SU-DHL-6 (cell line): ENCODE results near the gene FAM114A2.

Experiments used
- H2AFZ ChIP-seq: fragments of 200-600 bp; sonication (generic); 2 replicates; pipeline ENCODE4 v1.6.1; 2014; ENCODE audit warnings: low read depth, mild to moderate bottlenecking, moderate library complexity, mixed read lengths, antibody characterized with exemption, low read length; ENCODE audit not compliant: severe bottlenecking
- H3F3A ChIP-seq: fragments of 200-600 bp; shearing (Covaris generic); 2 replicates; pipeline ENCODE4 v1.6.0; 2016; ENCODE audit warnings: antibody characterized with exemption, mild to moderate bottlenecking; ENCODE audit not compliant: insufficient read depth
- H3K27ac ChIP-seq: fragments of 200-600 bp; sonication (generic); 2 replicates; pipeline ENCODE4 v1.5.1; 2016; ENCODE audit warnings: low read depth, mild to moderate bottlenecking, low read length, moderate library complexity, mixed read lengths
- H3K27me3 ChIP-seq: fragments of 200-600 bp; sonication (generic), shearing (Covaris generic); 2 replicates; pipeline ENCODE4 v1.6.0; 2014; ENCODE audit warnings: mild to moderate bottlenecking, low read length
- H3K36me3 ChIP-seq: fragments of 200-600 bp; sonication (generic); 2 replicates; pipeline ENCODE4 v1.6.1; 2014; ENCODE audit warnings: mild to moderate bottlenecking, low read length, mixed read lengths
- H3K4me2 ChIP-seq: fragments of 300-600, 200-600 bp; shearing (Covaris generic), sonication (generic); 2 replicates; pipeline ENCODE4 v1.6.0; 2014; ENCODE audit warnings: low read length, low read depth, mild to moderate bottlenecking; ENCODE audit not compliant: poor library complexity, severe bottlenecking
- H3K4me3 ChIP-seq: fragments of 200-600 bp; sonication (generic); 2 replicates; pipeline ENCODE4 v1.5.1; 2014; ENCODE audit warnings: antibody characterized with exemption, low read length, mild to moderate bottlenecking, mixed read lengths; ENCODE audit not compliant: insufficient read depth, poor library complexity, severe bottlenecking
- H3K79me2 ChIP-seq: fragments of 200-600 bp; sonication (generic); 2 replicates; pipeline ENCODE4 v1.6.1; 2014; ENCODE audit warnings: mild to moderate bottlenecking, low read length, moderate library complexity; ENCODE audit not compliant: insufficient read depth
- H3K9ac ChIP-seq: fragments of 200-600 bp; sonication (generic); 2 replicates; pipeline ENCODE4 v1.7.0; 2014; ENCODE audit warnings: mild to moderate bottlenecking, low read length
- H3K9me2 ChIP-seq: fragments of 200-600 bp; sonication (generic); replicated peaks from 2 replicates; pipeline ENCODE4 v1.6.1; 2014; ENCODE audit warnings: low read length; ENCODE audit not compliant: insufficient read depth
- H3K9me3 ChIP-seq: fragments of 200-600 bp; sonication (generic); 2 replicates; pipeline ENCODE4 v1.6.1; 2014; ENCODE audit warnings: low read length, mixed read lengths; ENCODE audit not compliant: insufficient read depth
- H4K20me1 ChIP-seq: fragments of 200-600 bp; sonication (generic); 2 replicates; pipeline ENCODE4 v1.6.1; 2014; ENCODE audit warnings: low read depth, mild to moderate bottlenecking, antibody characterized with exemption, low read length, moderate library complexity, mixed read lengths
- EZH2phosphoT487 ChIP-seq: fragments of 200-600 bp; sonication (generic), shearing (Covaris generic); conservative IDR thresholded peaks from 2 replicates; pipeline ENCODE4 v1.6.1; 2018; ENCODE audit warnings: mild to moderate bottlenecking, antibody characterized with exemption, low read length, moderate library complexity, mixed read lengths
- TF ChIP-seq, protein P1 (sequence below): fragments of 200-600 bp; sonication (generic); IDR thresholded peaks from one replicate; pipeline ENCODE4 v1.5.1; 2017; ENCODE audit warnings: antibody characterized with exemption, mild to moderate bottlenecking, low read length, moderate library complexity; ENCODE audit not compliant: insufficient read depth, poor library complexity, severe bottlenecking

The FAM114A2 gene

DNA sequence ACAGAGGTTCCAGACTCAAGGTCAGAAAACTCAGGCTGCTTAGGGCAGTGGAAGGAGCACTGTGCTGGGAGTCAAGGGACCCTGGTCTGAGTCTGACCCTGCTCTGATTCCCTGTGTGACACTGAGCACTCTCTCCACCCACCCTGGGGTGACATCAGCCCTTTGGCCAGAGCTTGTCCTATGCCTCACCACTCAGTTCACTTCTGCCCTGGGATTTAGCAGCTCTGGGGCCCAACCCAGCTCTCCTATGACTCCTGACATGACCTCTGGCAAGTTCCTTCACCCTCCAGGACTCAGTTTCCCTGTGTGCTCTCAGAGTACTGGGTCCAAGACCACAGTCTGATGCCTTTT is 63.9 kb downstream of the FAM114A2 start:
- Histone ChIP-seq H3K36me3 (no peaks in the 10 kb centered on the region), H3K9me2 (no peaks in the 10 kb centered on the region), H3K27ac (no peak overlapping the region), H3K4me2 (no peak overlapping the region), H4K20me1 (no peaks in the 10 kb centered on the region), H3K79me2 (no peaks in the 10 kb centered on the region), H2AFZ (no peak overlapping the region), H3K9me3 (no peaks in the 10 kb centered on the region), H3K9ac (no peak overlapping the region), H3F3A (no peaks in the 10 kb centered on the region), H3K4me3 (no peak overlapping the region), H3K27me3 (no peaks in the 10 kb centered on the region)
- no peak for TF ChIP-seq EZH2phosphoT487
- TF ChIP-seq, protein P1, sequence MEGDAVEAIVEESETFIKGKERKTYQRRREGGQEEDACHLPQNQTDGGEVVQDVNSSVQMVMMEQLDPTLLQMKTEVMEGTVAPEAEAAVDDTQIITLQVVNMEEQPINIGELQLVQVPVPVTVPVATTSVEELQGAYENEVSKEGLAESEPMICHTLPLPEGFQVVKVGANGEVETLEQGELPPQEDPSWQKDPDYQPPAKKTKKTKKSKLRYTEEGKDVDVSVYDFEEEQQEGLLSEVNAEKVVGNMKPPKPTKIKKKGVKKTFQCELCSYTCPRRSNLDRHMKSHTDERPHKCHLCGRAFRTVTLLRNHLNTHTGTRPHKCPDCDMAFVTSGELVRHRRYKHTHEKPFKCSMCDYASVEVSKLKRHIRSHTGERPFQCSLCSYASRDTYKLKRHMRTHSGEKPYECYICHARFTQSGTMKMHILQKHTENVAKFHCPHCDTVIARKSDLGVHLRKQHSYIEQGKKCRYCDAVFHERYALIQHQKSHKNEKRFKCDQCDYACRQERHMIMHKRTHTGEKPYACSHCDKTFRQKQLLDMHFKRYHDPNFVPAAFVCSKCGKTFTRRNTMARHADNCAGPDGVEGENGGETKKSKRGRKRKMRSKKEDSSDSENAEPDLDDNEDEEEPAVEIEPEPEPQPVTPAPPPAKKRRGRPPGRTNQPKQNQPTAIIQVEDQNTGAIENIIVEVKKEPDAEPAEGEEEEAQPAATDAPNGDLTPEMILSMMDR = no peak

DNA sequence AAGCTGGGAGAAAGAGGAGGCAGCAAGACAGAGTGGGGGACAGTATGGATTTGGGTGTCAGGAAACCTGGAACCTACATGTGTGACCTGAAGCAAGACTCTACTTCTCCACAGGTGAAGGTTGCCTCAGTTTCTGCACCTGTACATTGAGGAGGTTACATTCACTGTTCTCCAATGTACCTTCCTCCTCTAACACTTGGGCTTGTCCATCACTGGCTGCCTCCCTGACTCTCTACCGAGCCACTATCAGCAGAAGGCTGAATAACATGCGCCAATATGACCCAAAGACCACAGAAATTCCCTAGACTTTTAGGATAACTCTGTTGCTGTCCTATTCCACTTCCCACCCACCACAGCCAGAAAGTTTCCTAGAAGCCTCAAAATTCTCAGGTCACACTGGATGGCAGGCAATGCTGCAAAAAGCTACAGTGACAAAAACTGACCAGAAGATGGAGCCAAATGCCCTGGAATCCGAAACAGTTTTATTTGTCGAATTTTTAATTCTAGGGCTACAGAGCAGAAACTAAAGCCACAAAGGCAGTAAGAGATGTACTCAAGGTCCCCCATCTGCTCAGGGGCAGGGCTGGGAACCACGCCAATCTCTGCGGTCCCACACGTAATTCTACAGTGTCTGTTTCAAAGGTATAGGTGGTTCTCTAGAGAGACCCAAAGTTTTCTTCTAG is 64.4 kb downstream of the FAM114A2 start:
- H3K4me3 ChIP-seq = no peak overlapping the region
- H3K4me2 ChIP-seq = no peak overlapping the region
- no peaks in the 10 kb centered on the region for H3K9me3 ChIP-seq
- TF ChIP-seq, protein P1 = peak; percentile 71
- TF ChIP-seq EZH2phosphoT487 = no peak
- H3K9me2 ChIP-seq = no peaks in the 10 kb centered on the region
- no peaks in the 10 kb centered on the region for H4K20me1 ChIP-seq
- H3F3A ChIP-seq = no peaks in the 10 kb centered on the region
- H3K36me3 ChIP-seq = no peaks in the 10 kb centered on the region
- no peak overlapping the region for H3K27ac ChIP-seq
- no peaks in the 10 kb centered on the region for H3K27me3 ChIP-seq
- no peak overlapping the region for H3K9ac ChIP-seq
- H2AFZ ChIP-seq = no peak overlapping the region
- no peaks in the 10 kb centered on the region for H3K79me2 ChIP-seq

DNA sequence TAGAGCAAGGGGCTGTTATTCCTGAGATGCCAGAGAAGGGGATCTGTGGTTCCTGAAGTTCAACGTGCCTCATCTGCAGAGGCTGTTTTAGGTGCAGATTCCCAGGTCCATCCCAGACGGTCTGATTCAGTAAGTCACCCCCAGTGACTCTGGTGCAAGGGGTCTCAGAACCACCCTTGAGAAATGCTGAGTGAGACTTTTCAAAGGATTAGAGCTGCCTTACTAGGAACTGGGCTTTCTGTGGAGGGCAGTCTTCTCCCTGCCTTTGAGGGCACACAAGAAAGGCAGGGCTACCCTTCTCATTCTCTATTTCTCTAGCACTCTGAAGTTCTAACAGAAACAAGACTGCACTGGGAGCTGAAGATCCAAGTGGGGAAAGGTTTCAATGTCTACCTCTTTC is 66.5 kb downstream of the FAM114A2 start:
- no peak overlapping the region for H3K4me2 ChIP-seq
- no peak for TF ChIP-seq EZH2phosphoT487
- TF ChIP-seq, protein P1 = no peak
- no peaks in the 10 kb centered on the region for H3K9me2 ChIP-seq
- H3K36me3 ChIP-seq = no peaks in the 10 kb centered on the region
- no peaks in the 10 kb centered on the region for H3K27me3 ChIP-seq
- H3K4me3 ChIP-seq = no peak overlapping the region
- H3F3A ChIP-seq = no peaks in the 10 kb centered on the region
- no peak overlapping the region for H2AFZ ChIP-seq
- no peaks in the 10 kb centered on the region for H3K9me3 ChIP-seq
- H3K27ac ChIP-seq = no peak overlapping the region
- H4K20me1 ChIP-seq = no peaks in the 10 kb centered on the region
- no peaks in the 10 kb centered on the region for H3K79me2 ChIP-seq
- no peak overlapping the region for H3K9ac ChIP-seq
